K562 (cell line): ENCODE results near the gene TRIM37. TPM values are rescaled to one million over a fixed set of nuclear protein-coding genes. Genes with fewer than 3 reads are reported as not detected.

Experiments
- ARID4B ChIP-seq: sonication (generic); formaldehyde crosslinking; IDR thresholded peaks from 2 replicates; pipeline ENCODE4 v1.8.0; 2022; ENCODE audit warnings: mild to moderate bottlenecking, missing genetic modification reagents
- ETS1 ChIP-seq: conservative IDR thresholded peaks from 2 replicates; pipeline ENCODE4 v1.6.1; 2011; ENCODE audit warnings: low read depth, mild to moderate bottlenecking, low read length; ENCODE audit not compliant: control insufficient read depth
- ETV1 ChIP-seq: fragments of 450-650 bp; conservative IDR thresholded peaks from 2 replicates; pipeline ENCODE4 v1.6.1; 2016; ENCODE audit warnings: missing genetic modification characterization, control low read depth, low read depth, missing compliant biosample characterization
- MAX ChIP-seq: sonication (generic); formaldehyde crosslinking; IDR thresholded peaks from 2 replicates; pipeline ENCODE4 v1.9.0; 2022; ENCODE audit warnings: mild to moderate bottlenecking, missing genetic modification reagents
- PATZ1 ChIP-seq: fragments of 250-450 bp; sonication (Bioruptor Pico); IDR thresholded peaks from 2 replicates; pipeline ENCODE4 v1.5.0; 2020; ENCODE audit warnings: mild to moderate bottlenecking, borderline replicate concordance
- ZSCAN29 ChIP-seq: fragments of 450-650 bp; IDR thresholded peaks from 2 replicates; pipeline ENCODE4 v1.6.1; 2017
- ZZZ3 ChIP-seq: fragments of 450-650 bp; IDR thresholded peaks from 2 replicates; pipeline ENCODE4 v1.6.1; 2016; ENCODE audit warnings: antibody characterized with exemption, mild to moderate bottlenecking, moderate library complexity
- polyA plus RNA-seq, 8 experiments: library from polyadenylated mRNA; depleted of rRNA in 4 of 8; stranded (reverse) in 5 of 8; unstranded in 3 of 8; fragments of >200 nt; fragmentation: Nextera tagmentation in 2 of 8; fragmentation: Illumina TruSeq in 1 of 8; extraction: Ambion mirVana in 2 of 8; extraction: Trizol in 1 of 8; gene quantifications; 2 replicates each; pipeline versions ENCODE4 v1.2.1 to v1.2.3, GENCODE V29; 2011 to 2014; ENCODE audit warnings: inconsistent platforms in 1 of 8, missing spikeins in 1 of 8
- total RNA-seq, 7 experiments: library from RNA; depleted of rRNA in 6 of 7; stranded (reverse); fragments of >200 nt in 6 of 7; fragmentation: Illumina TruSeq in 2 of 7; extraction: Trizol in 2 of 7; gene quantifications; 2 replicates each; pipeline versions ENCODE4 v1.2.1 to v1.2.3, GENCODE V29; 2011 to 2021; ENCODE audit warnings: low replicate concordance in 1 of 7
- TF ChIP-seq, protein P1 (sequence below): sonication (generic); formaldehyde crosslinking; IDR thresholded peaks from 2 replicates; pipeline ENCODE4 v1.8.1; 2023; ENCODE audit warnings: mild to moderate bottlenecking, missing genetic modification reagents

TRIM37 gene
- total and polyA plus RNA-seq, 9 of the 15 experiments (the other 6 are each of a cell fraction or from before 2014, with no cell fraction given), result 4.5 to 31.4 (median 23.8) TPM

- no peak for TF ChIP-seq PATZ1 (CRISPR knock-in tag)
- TF ChIP-seq MAX (CRISPR knock-in tag), result peak; percentile 96
- no peak; the same call in 1 of the 2 replicates for TF ChIP-seq ZSCAN29
- TF ChIP-seq ZZZ3, result peak; percentile 55; the same call in 1 of the 2 replicates
- peak; percentile 33; the same call in 1 of the 2 replicates for TF ChIP-seq ETS1
- TF ChIP-seq ETV1, result peak; percentile 38; the same call in 1 of the 2 replicates
- peak; percentile 89 for TF ChIP-seq ARID4B (CRISPR knock-in tag)
- TF ChIP-seq, protein P1, sequence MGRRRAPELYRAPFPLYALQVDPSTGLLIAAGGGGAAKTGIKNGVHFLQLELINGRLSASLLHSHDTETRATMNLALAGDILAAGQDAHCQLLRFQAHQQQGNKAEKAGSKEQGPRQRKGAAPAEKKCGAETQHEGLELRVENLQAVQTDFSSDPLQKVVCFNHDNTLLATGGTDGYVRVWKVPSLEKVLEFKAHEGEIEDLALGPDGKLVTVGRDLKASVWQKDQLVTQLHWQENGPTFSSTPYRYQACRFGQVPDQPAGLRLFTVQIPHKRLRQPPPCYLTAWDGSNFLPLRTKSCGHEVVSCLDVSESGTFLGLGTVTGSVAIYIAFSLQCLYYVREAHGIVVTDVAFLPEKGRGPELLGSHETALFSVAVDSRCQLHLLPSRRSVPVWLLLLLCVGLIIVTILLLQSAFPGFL (CRISPR knock-in tag), result no peak
Measured at GRCh38 chr17:59106463-59107305, at the start of gene TRIM37 (continued).
